Measurements from ENCODE around the gene LCORL.
A peak's percentile ranks its signal among the peaks of the same experiment; 100 is the strongest.
"Not testable (repeated sequence)": the region's sequence is repeated elsewhere in the genome, so short reads cannot be mapped to it uniquely, and the experiment has no call there.

LCORL gene

DNA sequence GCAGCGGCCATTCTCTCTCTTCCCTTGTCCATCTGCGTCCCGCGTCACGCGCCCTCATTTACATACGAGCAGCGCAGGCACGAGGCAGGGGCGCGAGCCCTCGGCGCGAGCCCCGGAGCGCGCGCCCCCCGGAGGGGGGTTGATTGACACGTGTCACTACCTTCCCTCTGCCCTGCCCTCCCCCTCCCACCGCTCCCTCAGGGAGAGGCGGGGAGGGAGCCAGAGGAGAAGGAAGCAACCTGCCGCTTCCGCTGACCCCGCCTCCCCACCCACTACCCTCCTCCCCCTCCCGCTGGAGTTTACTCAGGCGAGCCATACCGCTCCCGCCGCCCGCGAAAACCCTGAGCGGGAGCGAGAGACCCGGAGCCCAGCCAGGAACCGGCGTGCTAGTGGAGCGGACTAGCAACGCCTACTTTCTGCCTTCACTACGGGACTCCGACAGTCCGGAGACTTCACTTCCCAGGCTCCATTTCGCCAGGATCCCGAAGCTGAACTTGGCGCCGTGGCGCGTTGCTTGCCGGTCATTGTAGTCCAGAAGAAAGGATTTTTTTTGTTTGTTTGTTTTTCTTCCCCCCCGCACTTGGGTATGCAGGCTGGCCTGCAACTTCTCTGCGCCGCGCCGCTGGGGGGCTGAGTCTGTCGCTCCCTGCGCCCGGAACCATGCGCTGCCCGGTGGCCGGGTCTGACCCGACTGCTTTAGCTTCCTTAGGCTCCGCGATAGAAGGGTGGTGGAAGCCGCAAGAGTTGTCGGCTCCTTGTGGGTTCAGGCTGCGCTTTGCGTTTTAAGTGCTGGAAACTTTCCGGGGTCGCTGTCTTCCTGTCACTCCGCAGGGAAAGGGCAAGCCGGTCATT is at the start of gene LCORL:
TSS of gene LCORL (minus strand) at position 36 of the 852 bp plus-strand sequence. CDS start at position 32, 4 bp downstream.
- DNase-seq: peak; percentile 88

DNA sequence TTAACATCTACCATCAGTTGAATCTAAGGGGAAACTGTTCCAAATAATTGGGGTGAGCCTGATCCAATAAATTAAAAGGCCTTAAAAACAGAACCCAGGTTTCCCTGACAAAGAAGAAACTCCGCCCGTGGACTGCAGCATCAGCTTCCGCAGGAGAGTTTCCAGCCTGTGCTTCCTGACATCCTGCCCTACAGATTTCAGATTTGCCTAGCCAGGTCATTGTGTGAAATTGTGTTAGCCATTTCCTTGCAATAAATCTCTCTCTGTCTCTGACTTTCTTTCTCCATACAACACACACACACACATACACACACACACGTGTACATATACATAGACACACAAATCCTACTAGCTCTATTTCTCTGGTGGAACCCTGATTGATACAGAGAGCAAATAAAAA is 48.3 kb upstream of the LCORL start:
- DNase-seq: no peak

- DNase-seq: no peak
Observed at GRCh38 chr4:18067031-18067430, 45.5 kb upstream of the LCORL start.

DNA sequence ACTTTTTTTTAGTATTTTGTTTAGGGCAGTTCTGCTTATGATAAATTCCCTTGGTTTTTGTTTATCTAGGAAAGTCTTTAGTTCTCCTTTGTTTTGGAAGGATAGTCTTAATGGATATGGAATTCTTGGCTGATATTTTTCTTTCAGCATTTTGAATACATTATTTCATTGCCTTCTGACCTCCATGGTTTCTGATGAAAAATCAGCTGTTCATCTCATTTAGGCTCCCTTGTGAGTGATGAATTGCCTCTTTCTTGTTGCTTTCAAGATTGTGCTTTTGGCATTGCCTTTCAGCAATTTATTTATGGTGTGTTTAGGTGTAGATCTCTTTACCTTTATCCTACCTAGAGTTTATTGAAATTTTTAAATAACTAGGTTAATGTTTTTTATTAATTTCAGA is 41.5 kb upstream of the LCORL start:
- no peak for DNase-seq

- no peak for DNase-seq
Observed at GRCh38 chr4:18057821-18058533, 36.4 kb upstream of the LCORL start.

GRCh38 chr4:18056030-18056429 is 34.5 kb upstream of the LCORL start:
- DNase-seq: no peak

DNA sequence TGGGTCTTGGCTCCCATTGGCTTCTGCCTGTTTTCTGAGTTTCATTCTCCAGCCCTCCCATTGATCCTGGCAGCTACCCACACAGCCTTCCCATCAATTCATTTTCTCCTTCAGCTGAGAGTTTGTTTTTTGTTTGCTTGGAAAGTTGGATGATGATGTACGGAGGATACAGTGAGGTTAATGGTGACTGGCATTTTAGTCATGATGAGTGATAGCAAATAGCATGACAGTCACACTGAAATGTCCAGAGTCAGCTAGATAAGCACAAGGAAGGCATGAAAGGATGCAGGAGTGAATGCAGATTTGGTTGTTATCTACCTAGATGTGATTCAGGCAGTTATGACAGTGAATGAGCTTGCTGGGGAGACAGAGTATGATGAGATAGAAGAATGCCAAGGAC is 30.6 kb upstream of the LCORL start:
- DNase-seq: no peak

- DNase-seq: no peak
Observed at GRCh38 chr4:18051281-18051680, 29.7 kb upstream of the LCORL start.

DNA sequence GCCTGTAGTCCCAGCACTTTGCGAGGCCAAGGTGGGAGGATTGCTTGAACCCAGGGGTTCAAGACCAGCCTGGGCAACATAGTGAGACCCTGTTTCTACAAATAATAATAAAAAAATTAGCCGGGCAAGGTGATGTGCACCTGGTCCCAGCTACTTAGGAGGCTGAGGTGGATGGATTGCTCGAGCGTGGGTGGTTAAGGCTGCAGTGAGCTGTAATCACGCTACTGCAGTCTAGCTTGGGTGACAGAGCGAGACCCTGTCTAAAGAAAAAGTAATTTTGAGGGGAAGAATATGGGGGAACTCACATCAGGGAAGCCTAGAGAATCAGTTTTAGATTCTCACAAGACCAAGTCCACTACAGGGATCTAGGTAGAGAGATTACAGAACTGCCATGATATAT is 28.9 kb upstream of the LCORL start:
- no peak for DNase-seq

GRCh38 chr4:18049446-18049845 is 27.9 kb upstream of the LCORL start:
- no peak for DNase-seq

DNA sequence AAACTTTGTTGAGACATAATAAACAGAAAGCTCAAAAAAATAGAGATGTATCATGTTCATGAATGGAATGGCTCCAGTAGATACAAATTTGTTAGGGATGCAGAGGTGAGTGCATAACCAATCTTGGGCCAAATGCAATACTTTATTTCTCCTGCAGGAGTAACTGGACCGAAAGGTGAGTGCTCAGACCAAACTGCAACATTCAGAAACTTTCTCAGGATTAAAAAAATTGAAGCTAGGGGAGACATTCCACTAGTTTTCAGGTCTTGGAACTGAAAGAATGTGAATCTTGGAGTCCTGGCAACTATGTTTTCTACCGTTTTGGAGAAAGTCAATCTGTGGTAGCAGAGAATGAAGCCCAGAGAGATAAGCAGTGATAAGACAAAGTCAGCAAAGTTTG is 21.2 kb upstream of the LCORL start:
- DNase-seq: no peak

DNA sequence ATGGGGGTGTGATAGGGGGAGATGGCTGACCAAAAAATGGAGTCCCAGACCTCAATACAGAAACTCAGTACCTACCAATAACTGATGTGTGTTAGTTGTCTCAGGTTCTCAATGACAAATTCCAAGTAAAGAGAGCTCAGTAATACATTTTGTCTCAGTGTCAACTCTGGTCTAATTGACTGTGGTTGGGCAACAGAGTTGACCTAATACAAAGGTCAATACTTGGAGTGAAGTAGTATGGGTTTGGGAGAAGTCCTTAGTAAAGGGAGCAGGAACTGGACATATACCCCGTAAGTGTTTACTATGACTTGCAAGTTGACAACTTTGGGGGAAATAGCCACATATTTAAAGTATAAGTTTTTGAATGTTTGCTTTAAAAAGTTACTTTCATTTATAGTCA is 20.5 kb upstream of the LCORL start:
- DNase-seq: no peak

DNA sequence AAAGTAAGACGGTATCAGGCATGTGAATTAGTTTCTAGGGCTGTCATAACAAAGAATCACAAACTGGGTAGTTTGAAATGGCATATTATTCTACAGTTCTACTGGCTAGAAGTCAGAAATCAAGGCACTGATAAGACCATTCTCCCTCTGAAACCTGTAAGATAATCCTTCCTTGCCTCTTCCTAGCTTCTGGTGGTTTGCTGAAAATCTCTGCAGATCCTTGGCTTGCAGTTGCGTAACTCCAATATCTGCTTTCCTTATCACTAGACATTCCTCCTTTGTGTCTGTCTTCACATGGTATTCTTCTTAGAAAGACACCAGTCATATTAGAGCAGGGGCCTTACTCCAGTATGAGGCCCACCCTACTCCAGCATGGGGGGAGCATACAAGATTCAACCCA is 19.6 kb upstream of the LCORL start:
- DNase-seq: no peak

- DNase-seq: no peak
Observed at GRCh38 chr4:18039113-18039512, 17.6 kb upstream of the LCORL start.

- DNase-seq: not testable (repeated sequence)
Observed at GRCh38 chr4:18036369-18036768, 14.8 kb upstream of the LCORL start.

GRCh38 chr4:18034099-18034498 is 12.5 kb upstream of the LCORL start:
- no peak for DNase-seq

- DNase-seq: no peak
Observed at GRCh38 chr4:18033111-18034085, 11.8 kb upstream of the LCORL start.

- no peak for DNase-seq
Observed at GRCh38 chr4:18025288-18025687, 3.7 kb upstream of the LCORL start.

DNA sequence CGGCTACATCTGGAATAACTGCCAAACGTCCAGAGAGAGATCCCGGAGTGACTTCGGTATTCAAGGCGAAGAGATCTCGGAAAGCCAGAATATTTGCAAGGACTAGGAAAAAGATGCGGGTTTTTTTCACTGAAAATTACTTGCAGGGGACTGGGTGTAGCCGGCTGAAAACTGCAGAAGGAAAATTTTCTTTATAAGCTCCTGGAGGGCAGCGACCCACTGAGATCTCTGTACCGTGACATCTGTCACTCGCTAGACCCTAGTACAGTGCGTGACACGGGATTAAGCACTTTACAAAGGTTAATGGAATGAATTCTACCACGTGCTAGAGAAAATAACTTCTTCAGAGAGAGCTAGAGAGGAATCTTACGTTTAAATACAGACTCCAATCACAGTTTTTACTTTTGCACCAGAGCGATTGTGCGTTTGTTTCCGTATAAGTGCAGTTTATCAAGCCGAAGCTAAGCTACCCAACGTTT is 1.1 kb upstream of the LCORL start:
- DNase-seq: no peak

- DNase-seq: no peak
Observed at GRCh38 chr4:18021470-18021719, 160 bp downstream of the LCORL start.

GRCh38 chr4:18020671-18021469 is 685 bp downstream of the LCORL start:
- peak; percentile 37 for DNase-seq

DNA sequence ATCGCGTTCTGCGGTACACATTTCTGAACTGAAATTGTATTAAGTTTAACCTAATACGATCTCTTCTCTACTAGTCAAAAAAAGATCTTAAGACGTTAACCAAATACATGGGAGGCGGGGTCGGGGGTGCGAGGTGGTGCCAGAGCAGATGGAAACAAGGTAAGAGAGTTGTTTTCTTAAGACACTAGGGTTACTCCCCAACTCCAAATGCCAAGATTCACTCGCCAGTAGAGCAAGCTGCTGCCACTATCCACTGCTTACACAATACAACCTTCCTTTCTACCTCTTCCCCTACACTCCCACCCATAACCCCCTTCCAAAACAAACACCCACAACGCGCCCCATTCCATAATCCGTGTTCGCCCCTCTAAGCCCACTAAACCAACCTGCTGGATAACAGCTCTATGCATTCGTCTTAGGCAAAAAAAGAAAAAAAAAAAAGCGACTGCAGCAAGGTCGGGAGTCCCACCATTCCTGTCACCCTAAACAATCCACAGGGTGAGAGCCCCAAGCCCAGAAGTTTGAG is 1.3 kb downstream of the LCORL start:
- DNase-seq: peak; percentile 21

Data from activated CD8-positive, alpha-beta memory T cell treated with anti-CD3 and anti-CD28 coated beads, Interleukin-2, amount 50 U/mL, for 4 hours (primary cell).